ENCODE results near the gene DHX9. TPM values are rescaled to one million over a fixed set of nuclear protein-coding genes. Genes with fewer than 3 reads are reported as not detected.

The DHX9 gene
- polyA plus RNA-seq, 1 donor (not counting 4 experiments of a cell fraction or from before 2014, with no cell fraction given): 199 TPM

DNA sequence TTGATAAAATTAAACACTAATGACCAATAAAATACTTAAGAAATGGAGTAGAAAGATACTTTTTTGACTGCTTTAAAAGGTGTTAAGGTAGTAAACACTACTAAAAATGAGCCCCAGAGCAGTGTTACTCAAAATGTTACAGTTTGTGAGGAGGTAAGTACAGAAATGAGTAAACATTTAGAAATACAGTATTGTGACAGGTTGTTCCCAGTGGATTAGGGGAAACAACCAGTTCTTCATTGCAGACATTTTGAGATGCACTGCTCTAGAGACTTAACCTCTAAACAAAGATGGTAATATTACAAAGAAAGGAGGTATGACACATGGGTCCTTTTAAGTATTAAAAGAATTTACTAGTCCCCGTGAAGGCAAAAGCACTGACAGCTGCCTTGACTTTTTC, 12.7 kb downstream of the DHX9 start:
- H3K36me3 ChIP-seq (ENCODE audit: control insufficient read depth in 2 of 2, extremely low read depth in 1 of 2, insufficient read depth in 2 of 2, low read length in 2 of 2): peaks cover 33 to 79% of the 10 kb centered on the region in 2 experiments
- H3K27me3 ChIP-seq (ENCODE audit: control insufficient read depth, extremely low read depth, insufficient read depth, low read length): no peaks in the 10 kb centered on the region
- FAIRE-seq (no peak), DNase-seq (ENCODE audit: low read depth, low spot score) (no peak)
- dilution Hi-C loops (cut with MboI; ENCODE audit: extremely low pct_ligation_motif_present, low sequenced_read_pairs): no loop called here
- no peaks in the 10 kb centered on the region for H3K9me1 ChIP-seq (ENCODE audit: control insufficient read depth, extremely low read depth, insufficient read depth, low read length)
- H3K9me3 ChIP-seq (ENCODE audit: control insufficient read depth, low read depth, low read length): no peaks in the 10 kb centered on the region
- no peak overlapping the region for H3K4me3 ChIP-seq (ENCODE audit: control insufficient read depth in 2 of 3, extremely low read depth in 1 of 3, insufficient read depth in 2 of 3, low read depth in 1 of 3, low read length in 3 of 3)
- no peak overlapping the region for H3K9ac ChIP-seq (ENCODE audit: control insufficient read depth, extremely low read depth, insufficient read depth, low read length)
- H3K4me2 ChIP-seq (ENCODE audit: control insufficient read depth, extremely low read depth, insufficient read depth, low read depth, low read length): no peak overlapping the region
- peaks cover 76% of the 10 kb centered on the region for H3K79me2 ChIP-seq (ENCODE audit: control insufficient read depth, insufficient read depth, low read length)
- peaks cover 23% of the 10 kb centered on the region for H4K20me1 ChIP-seq (ENCODE audit: control insufficient read depth, extremely low read depth, insufficient read depth, low read length)
- no peaks in the 10 kb centered on the region for H3K4me1 ChIP-seq (ENCODE audit: control insufficient read depth, extremely low read depth, insufficient read depth, low read length)
- TF ChIP-seq, protein P1, sequence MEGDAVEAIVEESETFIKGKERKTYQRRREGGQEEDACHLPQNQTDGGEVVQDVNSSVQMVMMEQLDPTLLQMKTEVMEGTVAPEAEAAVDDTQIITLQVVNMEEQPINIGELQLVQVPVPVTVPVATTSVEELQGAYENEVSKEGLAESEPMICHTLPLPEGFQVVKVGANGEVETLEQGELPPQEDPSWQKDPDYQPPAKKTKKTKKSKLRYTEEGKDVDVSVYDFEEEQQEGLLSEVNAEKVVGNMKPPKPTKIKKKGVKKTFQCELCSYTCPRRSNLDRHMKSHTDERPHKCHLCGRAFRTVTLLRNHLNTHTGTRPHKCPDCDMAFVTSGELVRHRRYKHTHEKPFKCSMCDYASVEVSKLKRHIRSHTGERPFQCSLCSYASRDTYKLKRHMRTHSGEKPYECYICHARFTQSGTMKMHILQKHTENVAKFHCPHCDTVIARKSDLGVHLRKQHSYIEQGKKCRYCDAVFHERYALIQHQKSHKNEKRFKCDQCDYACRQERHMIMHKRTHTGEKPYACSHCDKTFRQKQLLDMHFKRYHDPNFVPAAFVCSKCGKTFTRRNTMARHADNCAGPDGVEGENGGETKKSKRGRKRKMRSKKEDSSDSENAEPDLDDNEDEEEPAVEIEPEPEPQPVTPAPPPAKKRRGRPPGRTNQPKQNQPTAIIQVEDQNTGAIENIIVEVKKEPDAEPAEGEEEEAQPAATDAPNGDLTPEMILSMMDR (optimal IDR thresholded peaks at IDR 0.05 in 1 of 3, IDR thresholded peaks at IDR 0.05 in 1 of 3, conservative IDR thresholded peaks at IDR 0.05 in 1 of 3; ENCODE audit: extremely low read depth in 1 of 3, insufficient read depth in 2 of 3, low read length in 3 of 3): no peak
- no peak for TF ChIP-seq EZH2 (IDR thresholded peaks at IDR 0.05; ENCODE audit: low read length)
- H3K27ac ChIP-seq (ENCODE audit: control insufficient read depth, insufficient read depth, low read length): no peak overlapping the region
- H2AFZ ChIP-seq (ENCODE audit: control insufficient read depth, low read length): no peak overlapping the region

DNA sequence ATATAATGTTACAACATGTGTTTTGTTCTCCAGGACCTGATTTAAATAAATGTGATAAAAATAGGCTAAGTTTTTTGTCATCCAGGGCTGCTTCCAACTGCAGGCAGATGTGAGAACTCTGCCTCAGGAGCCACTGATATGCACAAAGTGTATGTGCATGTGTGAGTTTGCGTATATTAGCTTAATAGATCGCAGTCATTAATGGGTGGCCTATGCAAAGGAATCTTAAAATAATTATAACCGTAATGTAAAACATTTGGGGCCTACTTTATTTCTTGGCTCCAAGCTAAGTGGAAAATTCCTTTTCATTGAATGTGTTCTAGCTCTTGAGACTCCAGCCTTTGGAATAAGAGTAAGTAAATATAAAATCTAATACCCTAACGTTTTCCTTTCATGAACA, 16.8 kb downstream of the DHX9 start:
- no peak overlapping the region for H2AFZ ChIP-seq (ENCODE audit: control insufficient read depth, low read length)

More for the DNA sequence above, 16.8 kb downstream of the DHX9 start:
- no peak for TF ChIP-seq EZH2 (IDR thresholded peaks at IDR 0.05; ENCODE audit: low read length)
- TF ChIP-seq, protein P1 (optimal IDR thresholded peaks at IDR 0.05 in 1 of 3, IDR thresholded peaks at IDR 0.05 in 1 of 3, conservative IDR thresholded peaks at IDR 0.05 in 1 of 3; ENCODE audit: extremely low read depth in 1 of 3, insufficient read depth in 2 of 3, low read length in 3 of 3): no peak
- DNase-seq (ENCODE audit: low read depth, low spot score) (no peak), FAIRE-seq (no peak)
- H3K4me1 ChIP-seq (ENCODE audit: control insufficient read depth, extremely low read depth, insufficient read depth, low read length): no peaks in the 10 kb centered on the region
- no peaks in the 10 kb centered on the region for H3K9me1 ChIP-seq (ENCODE audit: control insufficient read depth, extremely low read depth, insufficient read depth, low read length)
- no peak overlapping the region for H3K4me3 ChIP-seq (ENCODE audit: control insufficient read depth in 2 of 3, extremely low read depth in 1 of 3, insufficient read depth in 2 of 3, low read depth in 1 of 3, low read length in 3 of 3)
- no peak overlapping the region for H3K27ac ChIP-seq (ENCODE audit: control insufficient read depth, insufficient read depth, low read length)
- H3K27me3 ChIP-seq (ENCODE audit: control insufficient read depth, extremely low read depth, insufficient read depth, low read length): no peaks in the 10 kb centered on the region
- peaks cover 32 to 72% of the 10 kb centered on the region in 2 experiments for H3K36me3 ChIP-seq (ENCODE audit: control insufficient read depth in 2 of 2, extremely low read depth in 1 of 2, insufficient read depth in 2 of 2, low read length in 2 of 2)
- peaks cover 11% of the 10 kb centered on the region for H4K20me1 ChIP-seq (ENCODE audit: control insufficient read depth, extremely low read depth, insufficient read depth, low read length)
- H3K9me3 ChIP-seq (ENCODE audit: control insufficient read depth, low read depth, low read length): no peaks in the 10 kb centered on the region
- H3K4me2 ChIP-seq (ENCODE audit: control insufficient read depth, extremely low read depth, insufficient read depth, low read depth, low read length): no peak overlapping the region
- peaks cover 43% of the 10 kb centered on the region for H3K79me2 ChIP-seq (ENCODE audit: control insufficient read depth, insufficient read depth, low read length)
- dilution Hi-C loops (cut with MboI; ENCODE audit: extremely low pct_ligation_motif_present, low sequenced_read_pairs): no loop called here
- H3K9ac ChIP-seq (ENCODE audit: control insufficient read depth, extremely low read depth, insufficient read depth, low read length): no peak overlapping the region
